HFF-Myc (cell line): ENCODE results near the gene RFT1.
A peak's percentile ranks its signal among the peaks of the same experiment; 100 is the strongest.

Source experiments
- DNase-seq: peaks from one replicate; pipeline ENCODE4 v3.0.0-alpha.2; 2011; ENCODE audit warnings: low read depth; ENCODE audit errors: extremely low read depth
- H3K4me3 ChIP-seq: replicated peaks from 2 replicates; pipeline ENCODE4 v1.5.1; 2011; ENCODE audit warnings: low read depth, mild to moderate bottlenecking, control low read depth, low read length
- TF ChIP-seq, protein P1 (sequence below): IDR thresholded peaks from 2 replicates; pipeline ENCODE4 v1.5.1; 2012; ENCODE audit warnings: mild to moderate bottlenecking, low read depth, low read length, control low read depth; ENCODE audit errors: missing control alignments

Gene RFT1, protein sequence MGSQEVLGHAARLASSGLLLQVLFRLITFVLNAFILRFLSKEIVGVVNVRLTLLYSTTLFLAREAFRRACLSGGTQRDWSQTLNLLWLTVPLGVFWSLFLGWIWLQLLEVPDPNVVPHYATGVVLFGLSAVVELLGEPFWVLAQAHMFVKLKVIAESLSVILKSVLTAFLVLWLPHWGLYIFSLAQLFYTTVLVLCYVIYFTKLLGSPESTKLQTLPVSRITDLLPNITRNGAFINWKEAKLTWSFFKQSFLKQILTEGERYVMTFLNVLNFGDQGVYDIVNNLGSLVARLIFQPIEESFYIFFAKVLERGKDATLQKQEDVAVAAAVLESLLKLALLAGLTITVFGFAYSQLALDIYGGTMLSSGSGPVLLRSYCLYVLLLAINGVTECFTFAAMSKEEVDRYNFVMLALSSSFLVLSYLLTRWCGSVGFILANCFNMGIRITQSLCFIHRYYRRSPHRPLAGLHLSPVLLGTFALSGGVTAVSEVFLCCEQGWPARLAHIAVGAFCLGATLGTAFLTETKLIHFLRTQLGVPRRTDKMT

DNA sequence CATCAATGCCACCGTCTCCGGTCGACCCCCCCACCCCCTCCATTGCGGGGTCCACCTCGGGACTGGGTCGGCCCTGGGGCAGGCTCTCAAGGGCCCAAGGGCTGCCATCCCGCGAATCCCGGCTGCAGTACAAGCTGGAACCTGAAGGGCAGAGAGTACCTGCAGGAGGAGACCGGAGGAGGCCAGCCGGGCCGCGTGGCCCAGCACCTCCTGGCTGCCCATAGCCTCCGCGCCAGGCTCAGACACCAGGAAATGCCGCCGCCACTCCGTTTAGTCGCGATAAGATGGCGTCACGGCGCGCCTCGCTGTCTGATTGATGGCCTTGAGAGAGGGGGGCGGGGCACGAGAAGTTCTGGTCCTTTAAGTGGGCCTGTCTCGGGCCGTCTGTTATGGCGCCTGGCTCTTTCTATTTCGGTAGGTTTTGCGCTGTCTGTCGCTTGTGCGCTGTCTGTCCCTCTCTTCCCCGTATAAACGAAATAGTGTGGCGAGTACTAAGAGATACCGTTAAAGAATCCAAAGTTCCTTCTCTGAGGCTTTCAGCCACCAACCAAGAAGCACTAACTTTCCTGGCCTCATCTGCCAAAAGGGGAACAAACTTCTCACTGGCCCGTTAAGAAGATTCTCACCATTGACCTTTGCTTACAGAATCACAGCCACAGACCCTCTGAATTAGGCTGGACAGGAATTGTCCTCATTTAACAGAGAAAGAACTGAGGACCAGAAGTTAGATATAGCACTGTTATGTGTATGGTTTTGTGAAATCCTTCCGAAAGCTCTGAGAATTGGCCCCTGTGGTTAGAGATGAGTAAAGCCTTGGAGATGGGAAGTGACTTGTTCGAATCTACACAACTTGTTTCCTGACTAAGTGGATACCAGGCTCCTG is at the start of gene RFT1:
Gene RFT1 (minus strand): TSS at position 257 of the 883 bp plus-strand sequence. CDS start 35 bp downstream, at position 222.
- peak; percentile 78 for DNase-seq
- H3K4me3 ChIP-seq = peak within 1 kb of the TSS; percentile 92
- TF ChIP-seq, protein P1, sequence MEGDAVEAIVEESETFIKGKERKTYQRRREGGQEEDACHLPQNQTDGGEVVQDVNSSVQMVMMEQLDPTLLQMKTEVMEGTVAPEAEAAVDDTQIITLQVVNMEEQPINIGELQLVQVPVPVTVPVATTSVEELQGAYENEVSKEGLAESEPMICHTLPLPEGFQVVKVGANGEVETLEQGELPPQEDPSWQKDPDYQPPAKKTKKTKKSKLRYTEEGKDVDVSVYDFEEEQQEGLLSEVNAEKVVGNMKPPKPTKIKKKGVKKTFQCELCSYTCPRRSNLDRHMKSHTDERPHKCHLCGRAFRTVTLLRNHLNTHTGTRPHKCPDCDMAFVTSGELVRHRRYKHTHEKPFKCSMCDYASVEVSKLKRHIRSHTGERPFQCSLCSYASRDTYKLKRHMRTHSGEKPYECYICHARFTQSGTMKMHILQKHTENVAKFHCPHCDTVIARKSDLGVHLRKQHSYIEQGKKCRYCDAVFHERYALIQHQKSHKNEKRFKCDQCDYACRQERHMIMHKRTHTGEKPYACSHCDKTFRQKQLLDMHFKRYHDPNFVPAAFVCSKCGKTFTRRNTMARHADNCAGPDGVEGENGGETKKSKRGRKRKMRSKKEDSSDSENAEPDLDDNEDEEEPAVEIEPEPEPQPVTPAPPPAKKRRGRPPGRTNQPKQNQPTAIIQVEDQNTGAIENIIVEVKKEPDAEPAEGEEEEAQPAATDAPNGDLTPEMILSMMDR = peak; percentile 7

DNA sequence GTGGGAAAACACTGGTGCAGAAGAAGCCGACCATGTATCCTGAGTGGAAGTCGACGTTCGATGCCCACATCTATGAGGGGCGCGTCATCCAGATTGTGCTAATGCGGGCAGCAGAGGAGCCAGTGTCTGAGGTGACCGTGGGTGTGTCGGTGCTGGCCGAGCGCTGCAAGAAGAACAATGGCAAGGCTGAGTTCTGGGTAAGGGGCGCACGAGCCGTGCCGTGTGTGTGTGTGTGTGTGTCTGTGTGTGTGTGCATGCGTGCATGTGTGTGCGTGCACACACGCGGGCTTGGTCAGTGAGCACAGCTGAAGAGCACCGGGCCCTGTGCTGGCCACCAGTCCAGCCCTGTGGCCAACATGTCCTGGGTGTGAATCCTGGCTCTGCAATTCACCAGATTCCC is 49.3 kb upstream of the RFT1 start:
- H3K4me3 ChIP-seq = no peak overlapping the region

DNA sequence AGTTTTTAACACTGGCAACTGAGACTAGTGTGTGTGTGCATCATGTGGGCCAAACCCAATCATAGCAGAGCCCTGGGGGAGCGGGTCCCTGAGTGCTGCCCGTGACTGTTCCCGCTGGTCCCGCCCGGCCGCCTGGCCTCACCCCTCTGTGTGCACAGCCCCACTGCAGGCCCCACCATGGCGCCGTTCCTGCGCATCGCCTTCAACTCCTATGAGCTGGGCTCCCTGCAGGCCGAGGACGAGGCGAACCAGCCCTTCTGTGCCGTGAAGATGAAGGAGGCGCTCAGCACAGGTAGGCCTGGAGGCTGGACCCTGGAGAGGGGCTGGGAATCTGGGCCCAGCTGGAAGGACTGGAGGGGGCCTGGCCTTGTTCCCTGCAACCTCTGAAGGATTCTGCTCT is 48.0 kb upstream of the RFT1 start:
- DNase-seq = no peak
- no peak overlapping the region for H3K4me3 ChIP-seq
- TF ChIP-seq, protein P1 = no peak

More for the DNA sequence above, 49.3 kb upstream of the RFT1 start:
- TF ChIP-seq, protein P1 = no peak
- no peak for DNase-seq

DNA sequence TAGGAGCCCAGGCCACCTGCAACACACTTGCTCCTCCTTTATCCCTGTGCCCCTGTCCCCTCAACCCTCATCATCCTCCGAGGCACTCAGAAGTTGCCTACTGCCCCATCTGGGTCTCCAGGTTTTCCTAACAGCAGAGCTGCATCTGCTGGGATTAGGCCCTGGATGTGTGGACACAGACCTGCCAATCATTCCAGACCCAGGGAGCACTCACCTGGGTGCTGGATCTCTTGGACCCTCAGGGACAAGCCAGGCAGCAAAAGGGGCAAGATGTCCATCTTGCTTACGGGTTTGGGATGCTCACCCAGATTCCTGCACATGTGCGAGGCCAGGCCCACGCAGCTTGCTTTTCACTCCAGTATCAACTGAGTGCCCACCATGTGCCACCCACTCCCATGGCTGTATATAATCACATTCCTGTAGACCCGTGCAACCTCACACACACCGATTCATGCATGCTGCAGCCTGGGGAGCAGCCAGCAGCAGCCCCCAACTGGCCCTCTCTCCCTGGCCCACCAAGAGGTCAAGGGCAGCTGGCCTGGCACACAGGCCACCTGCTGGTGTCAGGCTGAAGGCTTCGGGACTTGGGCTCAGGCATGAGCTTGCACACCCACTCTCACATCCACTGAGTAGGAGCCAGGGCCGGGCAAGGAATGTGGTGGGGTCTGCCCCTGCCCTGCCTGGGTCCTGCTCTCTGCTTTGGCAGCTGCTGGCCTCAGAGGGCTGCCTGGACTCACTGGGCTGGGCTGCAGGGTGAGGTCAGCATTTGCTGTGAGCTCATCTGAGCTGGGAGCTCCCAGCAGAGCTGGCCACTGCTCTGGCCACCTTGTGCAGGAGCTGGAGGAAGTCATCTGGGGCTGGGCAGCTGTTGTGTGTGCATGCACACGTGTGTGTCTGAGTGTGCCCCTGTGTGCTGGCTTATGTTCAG is 45.6 kb upstream of the RFT1 start:
- DNase-seq = no peak

DNA sequence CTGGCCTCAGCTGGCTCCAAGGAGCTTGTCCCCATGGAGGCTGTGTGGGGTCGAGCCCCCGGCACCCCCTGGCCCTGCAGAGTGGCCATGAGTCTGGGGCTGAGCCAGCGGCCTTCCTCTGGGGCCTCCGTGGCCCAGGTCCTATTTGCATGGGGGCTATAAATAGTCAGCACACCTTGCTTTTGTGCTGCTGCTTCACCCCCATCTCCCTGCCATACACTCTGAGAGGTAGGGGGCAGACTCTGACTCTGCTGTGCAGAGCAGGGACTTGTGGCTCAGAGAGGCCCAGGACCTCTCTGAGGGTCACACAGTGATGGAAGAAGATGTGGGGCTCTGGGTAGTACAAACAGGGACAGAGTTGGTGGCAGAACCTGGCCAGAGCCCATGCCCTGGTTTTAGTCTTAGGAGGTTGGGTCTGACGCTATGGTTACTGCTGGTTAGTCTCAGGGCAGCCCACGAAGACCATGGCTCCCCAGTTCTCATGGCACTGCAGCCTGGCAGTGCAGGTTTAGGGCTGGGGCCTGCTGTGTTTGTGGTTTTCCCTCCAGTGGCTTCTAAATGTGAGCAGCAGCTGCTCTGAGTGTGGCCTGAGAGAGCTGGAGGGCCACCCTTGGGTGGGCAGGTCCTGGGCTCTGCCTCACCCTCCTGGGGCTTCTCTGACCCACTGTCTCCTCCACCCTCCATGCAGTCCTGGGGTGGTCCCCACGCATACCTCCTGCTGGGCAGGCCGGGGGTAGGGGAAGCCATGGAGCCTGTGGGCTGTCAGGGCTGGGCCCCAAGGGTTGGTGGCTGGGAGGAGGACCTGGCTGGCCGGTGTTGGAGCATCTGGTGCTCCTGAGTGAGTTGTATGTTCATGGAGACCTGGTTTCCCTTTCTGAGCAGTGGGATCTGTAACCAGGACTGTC is 44.4 kb upstream of the RFT1 start:
- TF ChIP-seq, protein P1 = no peak
- DNase-seq = no peak
- no peak overlapping the region for H3K4me3 ChIP-seq

More for the DNA sequence above, 45.6 kb upstream of the RFT1 start:
- TF ChIP-seq, protein P1 = no peak
- H3K4me3 ChIP-seq = no peak overlapping the region
